ENCODE results near the gene MCM5.
A peak's percentile ranks its signal among the peaks of the same experiment; 100 is the strongest.

Gene MCM5

DNA sequence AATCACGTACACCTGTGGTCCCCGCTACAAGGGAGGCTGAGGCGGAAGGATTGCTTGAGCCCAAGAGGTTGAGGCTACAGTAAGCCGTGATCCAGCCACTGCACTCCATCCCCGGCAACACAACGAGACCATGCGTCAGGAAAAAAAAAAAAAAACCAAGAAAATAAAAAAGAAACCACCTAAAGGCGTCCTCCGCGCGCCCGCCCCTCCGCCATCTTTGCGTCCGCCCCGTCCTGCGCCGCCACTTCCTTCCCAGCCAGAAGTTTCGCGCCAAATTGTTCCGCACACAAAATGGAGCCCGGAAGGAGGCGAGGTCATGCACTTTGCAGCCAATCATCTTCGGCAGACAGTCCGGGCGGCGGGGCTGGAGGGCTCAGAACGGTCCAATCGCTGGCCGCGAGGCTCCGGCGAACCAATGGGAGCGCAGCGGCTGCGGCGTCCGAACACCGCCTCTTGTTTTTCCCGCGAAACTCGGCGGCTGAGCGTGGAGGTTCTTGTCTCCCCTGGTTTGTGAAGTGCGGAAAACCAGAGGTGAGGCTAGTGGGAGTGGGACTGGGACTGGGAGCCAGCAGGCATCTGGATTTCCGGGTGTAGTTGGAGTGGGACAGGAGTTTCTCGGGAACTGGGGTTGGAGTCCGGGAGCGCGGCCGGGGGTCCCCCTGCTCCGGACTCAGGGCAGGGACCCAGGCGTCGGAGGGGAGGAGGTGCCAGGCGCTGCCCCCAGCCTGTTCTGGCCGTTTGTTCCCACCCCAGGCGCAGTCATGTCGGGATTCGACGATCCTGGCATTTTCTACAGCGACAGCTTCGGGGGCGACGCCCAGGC is at the start of gene MCM5:
TSS of gene MCM5 (plus strand) at position 463 of the 823 bp plus-strand sequence. CDS start at position 762, 299 bp downstream.
- Histone ChIP-seq H3K4me3 (ENCODE audit: low read depth in 1 of 2, low read length in 1 of 2) (peak within 1 kb of the TSS; percentile 93 to 96), H3K27me3 (no peaks in the 10 kb centered on the region), H3K4me1 (ENCODE audit: control insufficient read depth in 1 of 2, insufficient read depth in 1 of 2, low read depth in 1 of 2, low read length in 1 of 2) (peaks cover 13 to 30% of the 10 kb centered on the region in 2 experiments), H3K36me3 (peaks cover 6% of the 10 kb centered on the region), H3K9me3 (no peaks in the 10 kb centered on the region), H3K27ac (peak within 1 kb of the TSS; percentile 55)
- TF ChIP-seq, protein P1, sequence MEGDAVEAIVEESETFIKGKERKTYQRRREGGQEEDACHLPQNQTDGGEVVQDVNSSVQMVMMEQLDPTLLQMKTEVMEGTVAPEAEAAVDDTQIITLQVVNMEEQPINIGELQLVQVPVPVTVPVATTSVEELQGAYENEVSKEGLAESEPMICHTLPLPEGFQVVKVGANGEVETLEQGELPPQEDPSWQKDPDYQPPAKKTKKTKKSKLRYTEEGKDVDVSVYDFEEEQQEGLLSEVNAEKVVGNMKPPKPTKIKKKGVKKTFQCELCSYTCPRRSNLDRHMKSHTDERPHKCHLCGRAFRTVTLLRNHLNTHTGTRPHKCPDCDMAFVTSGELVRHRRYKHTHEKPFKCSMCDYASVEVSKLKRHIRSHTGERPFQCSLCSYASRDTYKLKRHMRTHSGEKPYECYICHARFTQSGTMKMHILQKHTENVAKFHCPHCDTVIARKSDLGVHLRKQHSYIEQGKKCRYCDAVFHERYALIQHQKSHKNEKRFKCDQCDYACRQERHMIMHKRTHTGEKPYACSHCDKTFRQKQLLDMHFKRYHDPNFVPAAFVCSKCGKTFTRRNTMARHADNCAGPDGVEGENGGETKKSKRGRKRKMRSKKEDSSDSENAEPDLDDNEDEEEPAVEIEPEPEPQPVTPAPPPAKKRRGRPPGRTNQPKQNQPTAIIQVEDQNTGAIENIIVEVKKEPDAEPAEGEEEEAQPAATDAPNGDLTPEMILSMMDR (IDR thresholded peaks at IDR 0.05) = peak; percentile 36

GRCh38 chr22:35350539-35351503 is 49.1 kb upstream of the MCM5 start:
- Histone ChIP-seq H3K4me3 (ENCODE audit: low read depth in 1 of 2, low read length in 1 of 2) (peak overlapping the region; percentile 49 to 57), H3K4me1 (ENCODE audit: control insufficient read depth in 1 of 2, insufficient read depth in 1 of 2, low read depth in 1 of 2, low read length in 1 of 2) (peaks cover 32% of the 10 kb centered on the region in 2 experiments), H3K27me3 (peaks cover 24% of the 10 kb centered on the region), H3K27ac (peak overlapping the region; percentile 45), H3K36me3 (peaks cover 33% of the 10 kb centered on the region), H3K9me3 (no peaks in the 10 kb centered on the region)
- TF ChIP-seq, protein P1 (IDR thresholded peaks at IDR 0.05) = peak; percentile 88

DNA sequence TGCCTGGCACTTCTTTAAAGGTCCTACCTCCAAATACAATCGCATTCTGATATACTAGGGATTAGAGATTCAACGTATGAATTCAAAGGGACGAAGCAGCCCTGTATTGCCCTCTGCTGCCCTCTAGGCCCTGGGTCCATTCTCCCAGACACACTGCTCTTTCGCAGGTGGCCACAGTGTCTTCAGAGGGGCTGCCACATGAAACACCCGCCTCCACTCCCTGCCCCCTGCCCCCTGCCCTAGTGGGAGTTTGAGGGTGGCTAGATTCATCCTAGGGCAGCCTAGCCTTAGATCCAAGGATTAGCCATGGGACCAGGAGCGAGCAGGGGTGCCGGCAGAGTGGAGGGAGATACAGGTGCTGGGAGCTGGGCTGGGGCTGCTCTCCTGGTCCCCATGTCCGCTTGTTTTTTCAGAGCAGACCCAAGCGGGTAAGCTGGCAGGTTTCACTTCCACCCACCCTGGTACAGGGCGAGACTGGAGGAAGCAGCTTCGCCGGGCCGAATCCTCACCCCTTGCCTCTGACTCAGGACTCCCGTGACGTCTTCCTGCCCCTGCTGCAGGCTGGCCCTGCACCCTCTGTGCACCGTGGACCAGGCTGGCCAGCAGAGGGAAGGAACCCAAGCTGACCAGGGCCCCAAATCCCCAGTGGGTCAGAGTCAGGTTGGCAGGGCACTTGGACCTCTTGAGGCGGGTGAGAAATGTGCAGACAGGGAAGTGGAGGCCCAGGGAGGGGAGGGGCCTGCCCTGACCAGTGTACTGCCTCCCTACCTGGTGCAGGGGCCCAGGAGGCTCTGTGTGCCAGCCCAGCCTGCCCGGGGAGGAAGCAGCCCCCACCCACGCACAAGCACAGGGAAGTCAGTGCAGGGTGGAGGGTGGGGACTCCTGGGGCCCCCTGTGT is 47.5 kb upstream of the MCM5 start:
- peaks cover 47 to 49% of the 10 kb centered on the region in 2 experiments for H3K4me1 ChIP-seq (ENCODE audit: control insufficient read depth in 1 of 2, insufficient read depth in 1 of 2, low read depth in 1 of 2, low read length in 1 of 2)
- TF ChIP-seq, protein P1 (IDR thresholded peaks at IDR 0.05) = peak; percentile 51
- H3K27ac ChIP-seq = peak overlapping the region; percentile 81
- peak overlapping the region; percentile 0 to 4 for H3K4me3 ChIP-seq (ENCODE audit: low read depth in 1 of 2, low read length in 1 of 2)
- H3K9me3 ChIP-seq = no peaks in the 10 kb centered on the region
- H3K36me3 ChIP-seq = peaks cover 17% of the 10 kb centered on the region
- H3K27me3 ChIP-seq = peaks cover 24% of the 10 kb centered on the region

DNA sequence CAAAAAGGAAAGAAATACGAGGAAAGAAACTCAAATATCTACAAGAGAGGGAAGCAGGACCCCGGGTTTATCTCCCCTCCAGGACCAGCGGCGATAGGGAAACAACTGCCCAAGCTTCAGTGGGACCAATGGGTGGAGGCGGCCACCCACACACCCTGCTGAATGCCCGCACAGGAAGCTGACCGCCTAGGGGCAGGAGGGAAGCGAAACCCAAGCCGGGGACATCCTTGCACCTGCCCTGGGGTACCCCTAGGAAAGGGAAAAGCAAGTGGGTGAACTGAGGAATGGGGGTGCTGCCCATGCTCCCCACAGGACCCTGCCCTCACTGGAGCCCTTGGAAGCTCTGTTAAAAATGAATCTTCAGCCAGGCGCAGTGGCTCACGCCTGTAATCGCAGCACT is 46.6 kb upstream of the MCM5 start:
- Histone ChIP-seq H3K9me3 (no peaks in the 10 kb centered on the region), H3K4me3 (ENCODE audit: low read depth in 1 of 2, low read length in 1 of 2) (peak overlapping the region; percentile 0 to 4), H3K36me3 (peaks cover 8% of the 10 kb centered on the region), H3K4me1 (ENCODE audit: control insufficient read depth in 1 of 2, insufficient read depth in 1 of 2, low read depth in 1 of 2, low read length in 1 of 2) (peaks cover 48 to 49% of the 10 kb centered on the region in 2 experiments), H3K27ac (peak overlapping the region; percentile 81), H3K27me3 (peaks cover 24% of the 10 kb centered on the region)
- TF ChIP-seq, protein P1 (IDR thresholded peaks at IDR 0.05) = no peak
